Muscle of leg (tissue), 11 donors: ENCODE measurements around the gene SPRN. TPM values are rescaled to one million over a fixed set of nuclear protein-coding genes. Genes with fewer than 3 reads are reported as not detected.
"Not testable (repeated sequence)": the region's sequence is repeated elsewhere in the genome, so short reads cannot be mapped to it uniquely, and the experiment has no call there.

ENCODE experiments used
- DNase-seq: peaks from one replicate; pipeline ENCODE4 v3.0.0; 2013
- H3K27ac ChIP-seq: one replicate; pipeline ENCODE4 v1.5.1; 2013; ENCODE audit warnings: mild to moderate bottlenecking, low read length, control low read depth
- H3K27me3 ChIP-seq: one replicate; pipeline ENCODE4 v1.6.1; 2013; ENCODE audit warnings: low read length; ENCODE audit not compliant: control insufficient read depth, insufficient read depth
- H3K36me3 ChIP-seq: one replicate; pipeline ENCODE4 v1.6.1; 2013; ENCODE audit warnings: low read length; ENCODE audit not compliant: control insufficient read depth, insufficient read depth
- H3K4me1 ChIP-seq: one replicate; pipeline ENCODE4 v1.6.1; 2013; ENCODE audit warnings: low read length; ENCODE audit not compliant: control insufficient read depth, insufficient read depth
- H3K4me3 ChIP-seq: one replicate; pipeline ENCODE4 v1.5.1; 2013; ENCODE audit warnings: low read length, control low read depth
- H3K9me3 ChIP-seq: replicated peaks from 2 replicates; pipeline ENCODE4 v1.6.1; 2013; ENCODE audit warnings: low read depth, low read length; ENCODE audit not compliant: control insufficient read depth
- WGBS: methylation state at CpG from one replicate; pipeline ENCODE4 v1.1.5; 2013; ENCODE audit warnings: missing lambda C conversion rate; ENCODE audit not compliant: insufficient coverage; 5-methylcytosine and 5-hydroxymethylcytosine counted together
- polyA plus RNA-seq, 8 donors: library from polyadenylated mRNA; unstranded; fragments of 120-200 nt; gene quantifications; one replicate each; pipeline versions ENCODE4 v1.2.1 to v1.2.3, GENCODE V29; 2013; ENCODE audit warnings: inconsistent platforms in 1 of 8, low replicate concordance in 1 of 8; ENCODE audit not compliant: insufficient read length in 8 of 8, insufficient read depth in 1 of 8
- total RNA-seq: library from RNA; stranded (reverse); fragments of 120-200 nt; gene quantifications from one replicate; pipeline ENCODE4 v1.2.4, GENCODE V29; 2013

SPRN gene
- total and polyA plus RNA-seq, 9 donors: 0.53 to 4.4 (median 3.7) TPM

GRCh38 chr10:133445751-133446708 lies 21.6 kb upstream of the SPRN start:
- no peaks in the 10 kb centered on the region for H3K27me3 ChIP-seq
- 43% methylated on average over 74 of the region's 80 CpGs for WGBS
- no peaks in the 10 kb centered on the region for H3K36me3 ChIP-seq
- no peak overlapping the region for H3K27ac ChIP-seq
- no peaks in the 10 kb centered on the region for H3K4me1 ChIP-seq
- no peak for DNase-seq
- no peak overlapping the region for H3K4me3 ChIP-seq
- H3K9me3 ChIP-seq: peaks cover 7% of the 10 kb centered on the region

- no peak for DNase-seq
- Histone ChIP-seq H3K9me3 (peaks cover 7% of the 10 kb centered on the region), H3K27me3 (no peaks in the 10 kb centered on the region), H3K36me3 (no peaks in the 10 kb centered on the region), H3K4me3 (no peak overlapping the region), H3K4me1 (no peaks in the 10 kb centered on the region), H3K27ac (no peak overlapping the region)
- 89% methylated on average over 19 of the region's 22 CpGs for WGBS
Measured at GRCh38 chr10:133445268-133445732, 20.9 kb upstream of the SPRN start.

GRCh38 chr10:133444342-133445267 lies 20.2 kb upstream of the SPRN start:
- no peak overlapping the region for H3K4me3 ChIP-seq
- WGBS: 88% methylated on average over 5 of the region's 12 CpGs
- no peaks in the 10 kb centered on the region for H3K36me3 ChIP-seq
- H3K4me1 ChIP-seq: no peaks in the 10 kb centered on the region
- peaks cover 7% of the 10 kb centered on the region for H3K9me3 ChIP-seq
- H3K27me3 ChIP-seq: no peaks in the 10 kb centered on the region
- no peak for DNase-seq
- no peak overlapping the region for H3K27ac ChIP-seq

- Histone ChIP-seq H3K27me3 (no peaks in the 10 kb centered on the region), H3K27ac (no peak overlapping the region), H3K4me1 (no peaks in the 10 kb centered on the region), H3K36me3 (no peaks in the 10 kb centered on the region), H3K9me3 (peaks cover 7% of the 10 kb centered on the region), H3K4me3 (no peak overlapping the region)
- no peak for DNase-seq
- 81% methylated on average over 16 of the region's 16 CpGs for WGBS
Measured at GRCh38 chr10:133442967-133443924, 18.8 kb upstream of the SPRN start.

- no peaks in the 10 kb centered on the region for H3K27me3 ChIP-seq
- H3K27ac ChIP-seq: no peak overlapping the region
- H3K4me3 ChIP-seq: no peak overlapping the region
- 78% methylated on average over 22 of the region's 23 CpGs for WGBS
- no peak for DNase-seq
- H3K9me3 ChIP-seq: peaks cover 4% of the 10 kb centered on the region
- H3K4me1 ChIP-seq: no peaks in the 10 kb centered on the region
- no peaks in the 10 kb centered on the region for H3K36me3 ChIP-seq
Measured at GRCh38 chr10:133442191-133442966, 18.0 kb upstream of the SPRN start.

GRCh38 chr10:133441780-133442179 lies 17.4 kb upstream of the SPRN start:
- Histone ChIP-seq H3K4me1 (no peaks in the 10 kb centered on the region), H3K36me3 (no peaks in the 10 kb centered on the region), H3K27ac (no peak overlapping the region), H3K9me3 (peaks cover 4% of the 10 kb centered on the region), H3K27me3 (no peaks in the 10 kb centered on the region), H3K4me3 (no peak overlapping the region)
- 87% methylated on average over 6 of the region's 12 CpGs for WGBS
- DNase-seq: no peak

GRCh38 chr10:133441356-133441755 lies 16.9 kb upstream of the SPRN start:
- not testable (repeated sequence) for H3K27me3 ChIP-seq, H3K36me3 ChIP-seq, DNase-seq, H3K9me3 ChIP-seq, H3K27ac ChIP-seq, H3K4me1 ChIP-seq, H3K4me3 ChIP-seq
- 78% methylated on average over 9 of the region's 21 CpGs for WGBS

GRCh38 chr10:133440633-133441285 lies 16.3 kb upstream of the SPRN start:
- Histone ChIP-seq H3K9me3 (no peaks in the 10 kb centered on the region), H3K27me3 (no peaks in the 10 kb centered on the region), H3K36me3 (no peaks in the 10 kb centered on the region), H3K27ac (no peak overlapping the region), H3K4me3 (no peak overlapping the region), H3K4me1 (no peaks in the 10 kb centered on the region)
- WGBS: 86% methylated on average over 11 of the region's 18 CpGs
- DNase-seq: no peak
